DND-41 (cell line): ENCODE results near the gene HMGCR.

Source experiments
- ATAC-seq: fragments of 200-7000 bp; cut with Tn5 transposase; 3 replicates; pipeline ENCODE4 v1.9.1; 2021; ENCODE audit warnings: low read depth; ENCODE audit not compliant: insufficient read depth
- DNase-seq: peaks from one replicate; pipeline ENCODE4 v3.0.0-alpha.2; 2020
- H2AFZ ChIP-seq: 2 replicates; pipeline ENCODE4 v1.6.0; 2012; ENCODE audit warnings: low read depth, low read length
- H3K27ac ChIP-seq: 2 replicates; pipeline ENCODE4 v1.5.1; 2012; ENCODE audit warnings: low read length, inconsistent platforms
- H3K27me3 ChIP-seq: fragments of 200-600 bp; sonication (generic); 2 replicates; pipeline ENCODE4 v1.6.0; 2012; ENCODE audit warnings: low read length, mild to moderate bottlenecking, inconsistent platforms; ENCODE audit not compliant: insufficient read depth, poor library complexity
- H3K36me3 ChIP-seq: 2 replicates; pipeline ENCODE4 v1.5.1; 2012; ENCODE audit warnings: low read length, inconsistent platforms; ENCODE audit not compliant: insufficient read depth
- H3K4me1 ChIP-seq: 2 replicates; pipeline ENCODE4 v1.5.1; 2012; ENCODE audit warnings: mild to moderate bottlenecking, low read length; ENCODE audit not compliant: insufficient read depth
- H3K4me2 ChIP-seq: 2 replicates; pipeline ENCODE4 v1.6.0; 2012; ENCODE audit warnings: mild to moderate bottlenecking, moderate library complexity, low read length, inconsistent platforms; ENCODE audit not compliant: insufficient read depth
- H3K4me3 ChIP-seq, 2 experiments: fragments of 200-600 bp in 1 of 2; shearing (Covaris generic) in 1 of 2; 2 replicates each; pipeline ENCODE4 v1.5.1; 2012 to 2016; ENCODE audit warnings: inconsistent platforms in 2 of 2, low read length in 2 of 2, mild to moderate bottlenecking in 2 of 2, low read depth in 1 of 2, moderate library complexity in 1 of 2
- H3K79me2 ChIP-seq: 2 replicates; pipeline ENCODE4 v1.6.0; 2012; ENCODE audit warnings: low read length, inconsistent platforms; ENCODE audit not compliant: insufficient read depth
- H3K9ac ChIP-seq: 2 replicates; pipeline ENCODE4 v1.6.0; 2012; ENCODE audit warnings: low read depth, mild to moderate bottlenecking, inconsistent platforms, low read length, moderate library complexity
- H3K9me3 ChIP-seq: 2 replicates; pipeline ENCODE4 v1.5.1; 2012; ENCODE audit warnings: low read length, moderate library complexity, mild to moderate bottlenecking, inconsistent platforms; ENCODE audit not compliant: insufficient read depth, severe bottlenecking
- H4K20me1 ChIP-seq: 2 replicates; pipeline ENCODE4 v1.6.0; 2012; ENCODE audit warnings: low read length; ENCODE audit not compliant: insufficient read depth
- EZH2 ChIP-seq: IDR thresholded peaks from 3 replicates; pipeline ENCODE4 v1.6.1; 2012; ENCODE audit warnings: borderline replicate concordance, low read depth, mild to moderate bottlenecking, moderate library complexity, low read length, inconsistent platforms; ENCODE audit not compliant: severe bottlenecking
- TF ChIP-seq, protein P1 (sequence below): IDR thresholded peaks from 2 replicates; pipeline ENCODE4 v1.5.1; 2012; ENCODE audit warnings: borderline replicate concordance, low read length, moderate library complexity, mild to moderate bottlenecking; ENCODE audit not compliant: poor library complexity, severe bottlenecking; ENCODE audit errors: extremely low read depth

HMGCR gene

GRCh38 chr5:75366787-75367186 is 29.8 kb downstream of the HMGCR start:
- H3K4me3 ChIP-seq = no peak overlapping the region
- no peaks in the 10 kb centered on the region for H4K20me1 ChIP-seq
- H3K4me2 ChIP-seq = no peak overlapping the region
- TF ChIP-seq EZH2 = no peak
- no peak for ATAC-seq
- peaks cover 15% of the 10 kb centered on the region for H3K36me3 ChIP-seq
- no peaks in the 10 kb centered on the region for H3K9me3 ChIP-seq
- H3K27me3 ChIP-seq = no peaks in the 10 kb centered on the region
- H3K4me1 ChIP-seq = no peaks in the 10 kb centered on the region
- no peak overlapping the region for H2AFZ ChIP-seq
- no peak overlapping the region for H3K9ac ChIP-seq
- no peak overlapping the region for H3K27ac ChIP-seq
- no peaks in the 10 kb centered on the region for H3K79me2 ChIP-seq
- no peak for DNase-seq

DNA sequence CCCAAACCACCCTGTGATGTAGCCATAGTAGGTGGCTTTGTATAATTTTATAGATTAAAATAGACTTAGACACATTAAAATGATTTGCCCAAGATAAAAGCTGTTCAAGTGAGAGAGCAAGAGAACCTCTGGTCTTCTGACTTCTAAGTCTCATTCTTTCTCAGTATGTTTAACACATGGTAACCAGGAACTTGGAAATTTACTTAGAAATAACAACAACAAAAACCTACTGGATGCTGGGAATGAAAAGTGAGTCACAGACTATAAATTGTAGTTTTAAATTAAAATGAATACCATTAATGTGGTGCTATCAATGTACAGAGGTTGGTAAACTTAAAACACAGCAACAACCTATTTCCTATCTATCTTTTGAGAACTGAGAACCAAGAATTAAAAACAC is 30.4 kb downstream of the HMGCR start:
- Histone ChIP-seq H2AFZ (no peak overlapping the region), H3K4me2 (no peak overlapping the region), H3K4me1 (no peaks in the 10 kb centered on the region), H3K9me3 (no peaks in the 10 kb centered on the region), H3K9ac (no peak overlapping the region), H3K27ac (no peak overlapping the region), H3K79me2 (no peaks in the 10 kb centered on the region), H3K4me3 (no peak overlapping the region), H3K36me3 (peaks cover 8% of the 10 kb centered on the region), H3K27me3 (no peaks in the 10 kb centered on the region), H4K20me1 (no peaks in the 10 kb centered on the region)
- ATAC-seq = no peak
- no peak for TF ChIP-seq EZH2
- TF ChIP-seq, protein P1, sequence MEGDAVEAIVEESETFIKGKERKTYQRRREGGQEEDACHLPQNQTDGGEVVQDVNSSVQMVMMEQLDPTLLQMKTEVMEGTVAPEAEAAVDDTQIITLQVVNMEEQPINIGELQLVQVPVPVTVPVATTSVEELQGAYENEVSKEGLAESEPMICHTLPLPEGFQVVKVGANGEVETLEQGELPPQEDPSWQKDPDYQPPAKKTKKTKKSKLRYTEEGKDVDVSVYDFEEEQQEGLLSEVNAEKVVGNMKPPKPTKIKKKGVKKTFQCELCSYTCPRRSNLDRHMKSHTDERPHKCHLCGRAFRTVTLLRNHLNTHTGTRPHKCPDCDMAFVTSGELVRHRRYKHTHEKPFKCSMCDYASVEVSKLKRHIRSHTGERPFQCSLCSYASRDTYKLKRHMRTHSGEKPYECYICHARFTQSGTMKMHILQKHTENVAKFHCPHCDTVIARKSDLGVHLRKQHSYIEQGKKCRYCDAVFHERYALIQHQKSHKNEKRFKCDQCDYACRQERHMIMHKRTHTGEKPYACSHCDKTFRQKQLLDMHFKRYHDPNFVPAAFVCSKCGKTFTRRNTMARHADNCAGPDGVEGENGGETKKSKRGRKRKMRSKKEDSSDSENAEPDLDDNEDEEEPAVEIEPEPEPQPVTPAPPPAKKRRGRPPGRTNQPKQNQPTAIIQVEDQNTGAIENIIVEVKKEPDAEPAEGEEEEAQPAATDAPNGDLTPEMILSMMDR = no peak
- no peak for DNase-seq

DNA sequence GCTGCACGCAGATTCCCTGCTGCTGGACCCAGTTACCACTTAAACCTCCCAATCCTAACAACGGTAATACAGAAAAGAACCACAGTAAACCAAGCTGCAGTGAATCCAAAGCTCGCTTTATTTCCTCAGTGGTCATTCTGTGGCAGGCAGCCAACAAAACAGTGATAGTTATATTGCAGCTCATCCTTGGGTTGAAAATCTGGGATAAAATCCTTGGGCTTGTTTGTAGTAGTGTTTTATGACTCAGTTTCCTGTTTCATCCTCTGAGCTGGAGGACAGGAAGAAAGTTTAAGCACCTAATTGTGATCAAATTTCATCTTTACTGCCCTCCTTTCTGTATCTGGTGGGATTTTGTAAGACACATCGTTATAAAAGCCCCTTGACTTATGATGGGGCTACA is 31.4 kb downstream of the HMGCR start:
- Histone ChIP-seq H3K9ac (no peak overlapping the region), H2AFZ (no peak overlapping the region), H3K4me3 (no peak overlapping the region), H3K36me3 (peaks cover 7% of the 10 kb centered on the region; the same call in 1 of the 2 replicates), H3K27me3 (no peaks in the 10 kb centered on the region), H4K20me1 (no peaks in the 10 kb centered on the region), H3K79me2 (no peaks in the 10 kb centered on the region), H3K4me1 (no peaks in the 10 kb centered on the region), H3K9me3 (no peaks in the 10 kb centered on the region), H3K27ac (no peak overlapping the region), H3K4me2 (no peak overlapping the region)
- ATAC-seq (no peak), DNase-seq (no peak)
- TF ChIP-seq EZH2 = no peak
- TF ChIP-seq, protein P1 = no peak

GRCh38 chr5:75373862-75374261 is 36.8 kb downstream of the HMGCR start:
- no peaks in the 10 kb centered on the region for H3K9me3 ChIP-seq
- H4K20me1 ChIP-seq = no peaks in the 10 kb centered on the region
- H3K9ac ChIP-seq = no peak overlapping the region
- no peaks in the 10 kb centered on the region for H3K27me3 ChIP-seq
- no peak overlapping the region for H3K4me3 ChIP-seq
- no peak for TF ChIP-seq EZH2
- TF ChIP-seq, protein P1 = no peak
- no peak overlapping the region for H3K27ac ChIP-seq
- ATAC-seq (no peak), DNase-seq (no peak)
- no peak overlapping the region for H3K4me2 ChIP-seq
- peaks cover 32% of the 10 kb centered on the region for H3K36me3 ChIP-seq
- no peaks in the 10 kb centered on the region for H3K4me1 ChIP-seq
- H3K79me2 ChIP-seq = no peaks in the 10 kb centered on the region
- H2AFZ ChIP-seq = no peak overlapping the region
